ENCODE data around the gene SETD2.
"Not testable (repeated sequence)": the region's sequence is repeated elsewhere in the genome, so short reads cannot be mapped to it uniquely, and the experiment has no call there.

GRCh38 chr3:47119387-47119786 is 44.5 kb downstream of the SETD2 start:
- TF ChIP-seq CTCF (conservative IDR thresholded peaks at IDR 0.05; ENCODE audit: low read depth, low read length); EZH2 (IDR thresholded peaks at IDR 0.05; ENCODE audit: borderline replicate concordance, low read depth, low read length, poor library complexity, severe bottlenecking): not testable (repeated sequence)

Data from A673 (cell line).